Astrocyte of the cerebellum (primary cell): ENCODE data around the gene TRIM54.

Experiments
- DNase-seq: peaks from one replicate; pipeline ENCODE4 v3.0.0-alpha.2; 2011; ENCODE audit warnings: low read depth
- H3K4me3 ChIP-seq: 2 replicates; pipeline ENCODE4 v1.5.1; 2011; ENCODE audit warnings: mild to moderate bottlenecking, low read depth, low read length, moderate library complexity
- CTCF ChIP-seq: IDR thresholded peaks from 2 replicates; pipeline ENCODE4 v1.5.1; 2012; ENCODE audit warnings: low read length, low read depth, moderate library complexity, mild to moderate bottlenecking; ENCODE audit errors: missing control alignments
- in situ Hi-C: cut with HindIII; loops from 2 replicates; pipeline ENCODE4 v1.10.0; 2017; ENCODE audit warnings: low sequenced_read_pairs

Gene TRIM54

GRCh38 chr2:27282892-27283291 is 663 bp downstream of the TRIM54 start:
- no peak for DNase-seq
- H3K4me3 ChIP-seq: no peak overlapping the region
- in situ Hi-C loops: no loop called here
- no peak for TF ChIP-seq CTCF

- DNase-seq: no peak
- no peak overlapping the region for H3K4me3 ChIP-seq
- in situ Hi-C loops: no loop called here
- TF ChIP-seq CTCF: no peak
Observed at GRCh38 chr2:27284996-27285395, 2.8 kb downstream of the TRIM54 start.

GRCh38 chr2:27285481-27285880 is 3.3 kb downstream of the TRIM54 start:
- H3K4me3 ChIP-seq: no peak overlapping the region
- in situ Hi-C loops: no loop called here
- TF ChIP-seq CTCF: no peak
- DNase-seq: no peak

GRCh38 chr2:27288610-27289009 is 6.4 kb downstream of the TRIM54 start:
- DNase-seq: no peak
- in situ Hi-C loops: no loop called here
- H3K4me3 ChIP-seq: no peak overlapping the region
- TF ChIP-seq CTCF: no peak

GRCh38 chr2:27290549-27290948 is 8.3 kb downstream of the TRIM54 start:
- no peak for TF ChIP-seq CTCF
- DNase-seq: no peak
- in situ Hi-C loops: no loop called here
- H3K4me3 ChIP-seq: no peak overlapping the region

- TF ChIP-seq CTCF: no peak
- DNase-seq: no peak
- no peak overlapping the region for H3K4me3 ChIP-seq
- in situ Hi-C loops: no loop called here
Observed at GRCh38 chr2:27291865-27292264, 9.6 kb downstream of the TRIM54 start.

GRCh38 chr2:27294928-27295327 is 12.7 kb downstream of the TRIM54 start:
- in situ Hi-C loops: no loop called here
- H3K4me3 ChIP-seq: no peak overlapping the region
- TF ChIP-seq CTCF: no peak
- no peak for DNase-seq
